C4-2B (cell line): Measurements from ENCODE around the gene ARHGAP33.

Experiments
- ZFX ChIP-seq: fragments of 450-650 bp; IDR thresholded peaks from 2 replicates; pipeline ENCODE4 v1.6.1; 2017
- TF ChIP-seq, protein P1 (sequence below): fragments of 450-650 bp; conservative IDR thresholded peaks from 2 replicates; pipeline ENCODE4 v1.5.1; 2017; ENCODE audit warnings: mild to moderate bottlenecking

DNA sequence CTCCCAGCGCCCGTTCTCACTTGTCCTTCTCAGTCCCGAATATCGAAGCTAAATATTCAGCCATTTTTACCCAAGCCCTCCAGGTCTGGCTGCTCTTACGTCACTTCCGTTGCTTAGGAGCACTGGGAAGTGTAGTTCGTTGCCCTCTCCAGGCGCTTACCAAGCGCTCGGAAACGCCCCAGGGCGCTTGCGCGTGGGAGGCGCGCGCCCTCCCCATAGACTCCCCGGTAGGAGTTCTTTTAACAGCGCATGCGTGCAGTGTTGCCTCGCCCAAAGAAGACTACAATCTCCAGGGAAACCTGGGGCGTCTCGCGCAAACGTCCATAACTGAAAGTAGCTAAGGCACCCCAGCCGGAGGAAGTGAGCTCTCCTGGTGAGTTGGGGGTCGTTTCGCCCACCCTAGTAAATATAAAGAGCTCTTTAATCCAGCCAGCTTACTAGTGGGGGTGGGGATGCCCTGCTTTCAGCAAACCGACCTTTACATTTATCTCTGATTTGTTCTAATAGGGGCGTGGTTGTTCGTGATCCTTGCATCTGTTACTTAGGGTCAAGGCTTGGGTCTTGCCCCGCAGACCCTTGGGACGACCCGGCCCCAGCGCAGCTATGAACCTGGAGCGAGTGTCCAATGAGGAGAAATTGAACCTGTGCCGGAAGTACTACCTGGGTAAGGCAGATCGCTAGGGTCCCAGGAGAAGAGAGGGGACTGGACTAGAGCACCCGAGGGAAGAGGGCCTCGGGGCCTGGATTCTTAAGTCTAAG lies 29.9 kb upstream of the ARHGAP33 start, which contains the start of the genes PSENEN and U2AF1L4:
- TF ChIP-seq, protein P1, sequence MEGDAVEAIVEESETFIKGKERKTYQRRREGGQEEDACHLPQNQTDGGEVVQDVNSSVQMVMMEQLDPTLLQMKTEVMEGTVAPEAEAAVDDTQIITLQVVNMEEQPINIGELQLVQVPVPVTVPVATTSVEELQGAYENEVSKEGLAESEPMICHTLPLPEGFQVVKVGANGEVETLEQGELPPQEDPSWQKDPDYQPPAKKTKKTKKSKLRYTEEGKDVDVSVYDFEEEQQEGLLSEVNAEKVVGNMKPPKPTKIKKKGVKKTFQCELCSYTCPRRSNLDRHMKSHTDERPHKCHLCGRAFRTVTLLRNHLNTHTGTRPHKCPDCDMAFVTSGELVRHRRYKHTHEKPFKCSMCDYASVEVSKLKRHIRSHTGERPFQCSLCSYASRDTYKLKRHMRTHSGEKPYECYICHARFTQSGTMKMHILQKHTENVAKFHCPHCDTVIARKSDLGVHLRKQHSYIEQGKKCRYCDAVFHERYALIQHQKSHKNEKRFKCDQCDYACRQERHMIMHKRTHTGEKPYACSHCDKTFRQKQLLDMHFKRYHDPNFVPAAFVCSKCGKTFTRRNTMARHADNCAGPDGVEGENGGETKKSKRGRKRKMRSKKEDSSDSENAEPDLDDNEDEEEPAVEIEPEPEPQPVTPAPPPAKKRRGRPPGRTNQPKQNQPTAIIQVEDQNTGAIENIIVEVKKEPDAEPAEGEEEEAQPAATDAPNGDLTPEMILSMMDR: no peak
- no peak for TF ChIP-seq ZFX
